HepG2 (cell line): ENCODE results near the gene ADORA2B. TPM values are rescaled to one million over a fixed set of nuclear protein-coding genes. Genes with fewer than 3 reads are reported as not detected.

Source experiments
- ATAC-seq: fragments of 200-7000 bp; cut with Tn5 transposase; 3 replicates; pipeline ENCODE4 v1.9.1; 2020; ENCODE audit warnings: mild to moderate bottlenecking, moderate library complexity
- BruUV-seq: library from RNA; stranded (reverse); fragments of 400-500 nt; replicated peaks from 2 replicates; lab custom pipeline; 2021; lab: Mats Ljungman, UMichigan
- CTCF ChIA-PET: fragments of 300-600 bp; formaldehyde crosslinking; extraction: SDS; loops from one replicate; lab custom pipeline; 2021; ENCODE audit warnings: low total read pairs, inconsistent platforms, low intra/inter-chr PET ratio; lab: Yijun Ruan, JAX
- POLR2A ChIA-PET: fragments of 350-600 bp; sonication (Branson Sonifier 250); formaldehyde crosslinking; loops from one replicate; lab custom pipeline; 2020; ENCODE audit warnings: antibody characterized with exemption, inconsistent platforms; lab: Yijun Ruan, JAX
- DNase-seq: peaks from one replicate; pipeline ENCODE4 v3.0.0-alpha.2; 2015; ENCODE audit warnings: low spot score
- FAIRE-seq: peaks from 3 replicates; lab custom pipeline; 2011; peaks lifted over from hg19 to GRCh38; lab: Jason Lieb, UNC
- H2AFZ ChIP-seq: one replicate; pipeline ENCODE4 v1.6.1; 2011; ENCODE audit warnings: low read length, inconsistent platforms
- H3K27ac ChIP-seq: fragments of 300-600 bp; 3 replicates; pipeline ENCODE4 v1.8.0; 2011; ENCODE audit warnings: mixed run types, mild to moderate bottlenecking, mixed read lengths, low read length, inconsistent platforms; ENCODE audit not compliant: insufficient read depth; ENCODE audit errors: extremely low read length
- H3K27me3 ChIP-seq, 2 experiments: fragments of 200-600 bp in 1 of 2; 2 replicates in 1 of 2; 3 replicates in 1 of 2; pipeline versions ENCODE4 v1.6.0 to v1.8.0; 2011; ENCODE audit warnings: low read length in 2 of 2, mild to moderate bottlenecking in 2 of 2, moderate library complexity in 2 of 2, inconsistent platforms in 1 of 2; ENCODE audit not compliant: insufficient read depth in 2 of 2, control insufficient read depth in 1 of 2
- H3K36me3 ChIP-seq, 2 experiments: fragments of 200-600 bp in 1 of 2; replicated peaks in 1 of 2; 2 replicates in 1 of 2; 3 replicates in 1 of 2; pipeline versions ENCODE4 v1.5.1 to v1.8.0; 2011; ENCODE audit warnings: low read length in 2 of 2, inconsistent platforms in 1 of 2; ENCODE audit not compliant: insufficient read depth in 2 of 2, control insufficient read depth in 1 of 2
- H3K4me1 ChIP-seq: 2 replicates; pipeline ENCODE4 v1.5.1; 2012; ENCODE audit warnings: low read length, inconsistent platforms; ENCODE audit not compliant: insufficient read depth
- H3K4me2 ChIP-seq: 2 replicates; pipeline ENCODE4 v1.6.0; 2011; ENCODE audit warnings: low read depth, low read length, inconsistent platforms
- H3K4me3 ChIP-seq, 3 experiments: fragments of 200-600 bp in 1 of 3; sonication (generic), shearing (Covaris generic) in 1 of 3; replicated peaks in 1 of 3; 2 replicates each; pipeline ENCODE4 v1.5.1; 2011 to 2016; ENCODE audit warnings: low read length in 3 of 3, inconsistent platforms in 2 of 3, low read depth in 2 of 3, mild to moderate bottlenecking in 2 of 3, control low read depth in 1 of 3, mixed read lengths in 1 of 3; ENCODE audit not compliant: insufficient read depth in 1 of 3
- H3K79me2 ChIP-seq: one replicate; pipeline ENCODE4 v1.6.1; 2011; ENCODE audit warnings: low read length, inconsistent platforms; ENCODE audit not compliant: insufficient read depth
- H3K9ac ChIP-seq: 2 replicates; pipeline ENCODE4 v1.6.0; 2011; ENCODE audit warnings: mild to moderate bottlenecking, low read depth, low read length, inconsistent platforms; ENCODE audit not compliant: insufficient read depth
- H3K9me3 ChIP-seq: 2 replicates; pipeline ENCODE4 v1.5.1; 2012; ENCODE audit warnings: mild to moderate bottlenecking, low read length
- H4K20me1 ChIP-seq: 2 replicates; pipeline ENCODE4 v1.6.0; 2011; ENCODE audit warnings: inconsistent platforms, mild to moderate bottlenecking, low read length, moderate library complexity; ENCODE audit not compliant: insufficient read depth
- FUBP1 ChIP-seq: sonication (generic); formaldehyde crosslinking; IDR thresholded peaks from 2 replicates; pipeline ENCODE4 v1.5.1; 2020; ENCODE audit warnings: missing genetic modification reagents, mild to moderate bottlenecking, borderline replicate concordance
- KDM3A ChIP-seq: IDR thresholded peaks from 2 replicates; pipeline ENCODE4 v1.6.1; 2018; ENCODE audit warnings: low read depth, missing compliant biosample characterization
- PPARG ChIP-seq: conservative IDR thresholded peaks from 2 replicates; pipeline ENCODE4 v1.6.1; 2016; ENCODE audit warnings: missing biosample characterization, missing genetic modification reagents
- SMAD9 ChIP-seq: sonication (generic); formaldehyde crosslinking; IDR thresholded peaks from 2 replicates; pipeline ENCODE4 v1.5.1; 2020; ENCODE audit warnings: mild to moderate bottlenecking, missing genetic modification reagents
- ZC3H4 ChIP-seq: sonication (generic); formaldehyde crosslinking; IDR thresholded peaks from 2 replicates; pipeline ENCODE4 v1.4.0; 2020; ENCODE audit warnings: missing genetic modification reagents, borderline replicate concordance
- ZNF343 ChIP-seq: sonication (generic); formaldehyde crosslinking; IDR thresholded peaks from 2 replicates; pipeline ENCODE4 v1.4.0; 2020; ENCODE audit warnings: mild to moderate bottlenecking, missing genetic modification reagents
- WGBS: methylation state at CpG from one replicate; pipeline ENCODE4 v1.1.6; 2017; ENCODE audit warnings: low lambda C conversion rate; 5-methylcytosine and 5-hydroxymethylcytosine counted together
- in situ Hi-C: cut with HindIII; loops from 2 replicates; pipeline ENCODE4 v1.10.0; 2017; ENCODE audit warnings: low pct_unique_long_range_greater_than_20kb; ENCODE audit not compliant: extremely low pct_ligation_motif_present
- intact Hi-C: fragments of 100-400 bp; cut with micrococcal nuclease; formaldehyde crosslinking; loops from one replicate; pipeline ENCODE4 v1.10.0; 2022; ENCODE audit not compliant: unreplicated experiment
- polyA plus RNA-seq, 8 experiments: library from polyadenylated mRNA; depleted of rRNA in 3 of 8; stranded (reverse) in 7 of 8; unstranded in 1 of 8; fragments of >200 nt; fragmentation: Illumina TruSeq in 4 of 8; extraction: Trizol in 4 of 8; gene quantifications; 2 replicates each; pipeline versions ENCODE4 v1.2.1 to v1.2.3, GENCODE V29; 2011 to 2016; ENCODE audit warnings: low read depth in 4 of 8, missing spikeins in 1 of 8, mixed read lengths in 1 of 8; ENCODE audit not compliant: insufficient read depth in 1 of 8
- total RNA-seq, 5 experiments: library from RNA; depleted of rRNA; stranded (reverse); fragments of >200 nt; fragmentation: Illumina TruSeq; extraction: Trizol; gene quantifications; 2 replicates each; pipeline ENCODE4 v1.2.3, GENCODE V29; 2016; ENCODE audit warnings: low read depth in 1 of 5
- TF ChIP-seq, protein P1 (sequence below): sonication (generic); formaldehyde crosslinking; IDR thresholded peaks from 2 replicates; pipeline ENCODE4 v1.4.0; 2020; ENCODE audit warnings: missing genetic modification reagents
- TF ChIP-seq, protein P2 (sequence below): sonication (generic); formaldehyde crosslinking; IDR thresholded peaks from 2 replicates; pipeline ENCODE4 v1.8.1; 2023; ENCODE audit warnings: mild to moderate bottlenecking, missing genetic modification reagents, borderline replicate concordance

ADORA2B gene
- total and polyA plus RNA-seq, 2 of the 13 experiments (the other 11 are each of a cell fraction or from before 2014, with no cell fraction given): 10.4 to 20.0 TPM

DNA sequence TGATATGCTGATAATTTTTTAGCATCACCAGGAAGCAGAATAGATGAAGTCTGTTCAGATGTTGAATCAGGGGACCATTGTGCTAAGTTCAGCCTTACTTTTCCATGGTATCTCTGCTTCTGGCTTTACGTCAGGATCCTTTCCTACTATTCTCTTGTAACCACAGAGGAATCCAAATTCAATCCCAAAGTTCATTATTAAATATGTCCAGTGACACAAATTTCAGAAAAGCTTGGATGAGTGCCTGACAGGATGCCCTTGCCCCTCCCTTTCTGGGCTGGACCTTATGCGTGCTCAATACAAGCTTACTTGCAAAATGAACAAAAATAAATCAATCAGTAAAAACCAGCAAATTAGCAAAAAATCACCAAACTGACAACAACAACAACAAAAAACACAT, 37.6 kb upstream of the ADORA2B start:
- 73% methylated on average over 2 of the region's 2 CpGs for WGBS
- ATAC-seq (no peak), FAIRE-seq (no peak), DNase-seq (no peak)
- peaks cover 3 to 9% of the 10 kb centered on the region in 2 experiments; a peak in 2 of 5 replicates for H3K27me3 ChIP-seq
- BruUV-seq: no TSS peak
- ChIA-PET POLR2A (no interaction called here), CTCF (no interaction called here)
- no peak overlapping the region for H3K9ac ChIP-seq
- in situ Hi-C loops: no loop called here
- H3K4me2 ChIP-seq: no peak overlapping the region
- no peak overlapping the region for H3K27ac ChIP-seq
- no peaks in the 10 kb centered on the region for H3K36me3 ChIP-seq
- no peaks in the 10 kb centered on the region for H3K79me2 ChIP-seq
- no peak for TF ChIP-seq ZC3H4
- TF ChIP-seq, protein P1, sequence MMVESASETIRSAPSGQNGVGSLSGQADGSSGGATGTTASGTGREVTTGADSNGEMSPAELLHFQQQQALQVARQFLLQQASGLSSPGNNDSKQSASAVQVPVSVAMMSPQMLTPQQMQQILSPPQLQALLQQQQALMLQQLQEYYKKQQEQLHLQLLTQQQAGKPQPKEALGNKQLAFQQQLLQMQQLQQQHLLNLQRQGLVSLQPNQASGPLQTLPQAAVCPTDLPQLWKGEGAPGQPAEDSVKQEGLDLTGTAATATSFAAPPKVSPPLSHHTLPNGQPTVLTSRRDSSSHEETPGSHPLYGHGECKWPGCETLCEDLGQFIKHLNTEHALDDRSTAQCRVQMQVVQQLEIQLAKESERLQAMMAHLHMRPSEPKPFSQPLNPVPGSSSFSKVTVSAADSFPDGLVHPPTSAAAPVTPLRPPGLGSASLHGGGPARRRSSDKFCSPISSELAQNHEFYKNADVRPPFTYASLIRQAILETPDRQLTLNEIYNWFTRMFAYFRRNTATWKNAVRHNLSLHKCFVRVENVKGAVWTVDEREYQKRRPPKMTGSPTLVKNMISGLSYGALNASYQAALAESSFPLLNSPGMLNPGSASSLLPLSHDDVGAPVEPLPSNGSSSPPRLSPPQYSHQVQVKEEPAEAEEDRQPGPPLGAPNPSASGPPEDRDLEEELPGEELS: no peak
- TF ChIP-seq KDM3A (CRISPR knock-in tag): no peak
- TF ChIP-seq SMAD9 (CRISPR knock-in tag): no peak
- TF ChIP-seq PPARG (CRISPR knock-in tag): no peak
- no peak for TF ChIP-seq FUBP1 (CRISPR knock-in tag)
- no peak for TF ChIP-seq ZNF343 (CRISPR knock-in tag)
- TF ChIP-seq, protein P2, sequence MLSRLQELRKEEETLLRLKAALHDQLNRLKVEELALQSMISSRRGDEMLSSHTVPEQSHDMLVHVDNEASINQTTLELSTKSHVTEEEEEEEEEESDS (CRISPR knock-in tag): no peak
- H3K9me3 ChIP-seq: no peaks in the 10 kb centered on the region
- H3K4me1 ChIP-seq: peaks cover 18% of the 10 kb centered on the region
- no peak overlapping the region for H3K4me3 ChIP-seq
- no peaks in the 10 kb centered on the region; the same call in 1 of the 2 replicates for H4K20me1 ChIP-seq
- H2AFZ ChIP-seq: no peak overlapping the region
- intact Hi-C loops: no loop called here
